Measurements from ENCODE around the gene S100A16. TPM values are rescaled to one million over a fixed set of nuclear protein-coding genes. Genes with fewer than 3 reads are reported as not detected.

The S100A16 gene
- total and polyA plus RNA-seq, 9 of the 15 experiments (the other 6 are each of a cell fraction or from before 2014, with no cell fraction given): 1.6 to 6.9 (median 4.3) TPM

DNA sequence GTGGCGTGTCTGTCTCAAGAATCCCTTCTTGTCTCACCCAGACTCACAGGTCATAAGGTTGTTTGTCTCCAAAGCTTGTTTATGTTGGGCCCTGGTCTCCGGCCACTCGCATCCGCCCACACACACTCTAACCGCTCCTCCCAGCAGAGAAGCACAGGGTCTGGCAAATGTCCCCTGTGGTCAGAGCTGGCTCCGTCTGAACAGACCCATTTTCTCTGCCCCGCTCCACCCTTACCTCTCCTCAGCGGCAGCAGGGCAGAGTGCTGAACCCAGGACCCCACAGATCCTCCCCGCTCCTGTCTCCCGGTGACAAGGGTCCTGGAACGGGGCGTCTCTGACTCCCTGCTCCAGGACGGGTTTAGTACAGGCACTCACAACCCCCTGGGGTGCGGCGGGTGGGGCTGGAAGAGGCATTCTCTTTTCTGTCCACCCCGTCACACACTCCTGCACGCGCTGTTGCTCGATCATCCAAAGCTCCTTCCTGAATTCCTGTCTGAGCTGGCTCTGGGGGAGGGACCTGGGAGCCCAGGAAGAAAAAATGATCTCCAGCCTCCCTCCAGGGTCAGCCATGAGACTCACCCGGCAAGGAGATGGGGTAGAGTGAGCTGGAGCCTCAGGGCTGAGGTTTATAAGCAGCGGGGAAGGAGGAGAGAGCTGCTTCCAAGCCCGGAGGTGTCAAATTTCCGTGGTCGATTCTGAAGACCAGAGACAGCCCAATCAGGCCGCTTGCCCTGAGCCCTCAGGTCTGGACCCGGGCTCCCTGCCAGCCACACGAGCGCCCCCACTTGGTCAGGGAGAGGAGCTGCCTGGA is 14.2 kb upstream of the S100A16 start, which contains the start of gene S100A13 (continued):
- TF ChIP-seq, protein P1, sequence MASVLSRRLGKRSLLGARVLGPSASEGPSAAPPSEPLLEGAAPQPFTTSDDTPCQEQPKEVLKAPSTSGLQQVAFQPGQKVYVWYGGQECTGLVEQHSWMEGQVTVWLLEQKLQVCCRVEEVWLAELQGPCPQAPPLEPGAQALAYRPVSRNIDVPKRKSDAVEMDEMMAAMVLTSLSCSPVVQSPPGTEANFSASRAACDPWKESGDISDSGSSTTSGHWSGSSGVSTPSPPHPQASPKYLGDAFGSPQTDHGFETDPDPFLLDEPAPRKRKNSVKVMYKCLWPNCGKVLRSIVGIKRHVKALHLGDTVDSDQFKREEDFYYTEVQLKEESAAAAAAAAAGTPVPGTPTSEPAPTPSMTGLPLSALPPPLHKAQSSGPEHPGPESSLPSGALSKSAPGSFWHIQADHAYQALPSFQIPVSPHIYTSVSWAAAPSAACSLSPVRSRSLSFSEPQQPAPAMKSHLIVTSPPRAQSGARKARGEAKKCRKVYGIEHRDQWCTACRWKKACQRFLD (CRISPR knock-in tag; IDR thresholded peaks at IDR 0.05): no peak
- no peak for TF ChIP-seq NFIX (CRISPR knock-in tag; IDR thresholded peaks at IDR 0.05; ENCODE audit: low read depth)
- no peak for TF ChIP-seq MED1 (CRISPR knock-in tag; IDR thresholded peaks at IDR 0.05; ENCODE audit: borderline replicate concordance)
- TF ChIP-seq, protein P2, sequence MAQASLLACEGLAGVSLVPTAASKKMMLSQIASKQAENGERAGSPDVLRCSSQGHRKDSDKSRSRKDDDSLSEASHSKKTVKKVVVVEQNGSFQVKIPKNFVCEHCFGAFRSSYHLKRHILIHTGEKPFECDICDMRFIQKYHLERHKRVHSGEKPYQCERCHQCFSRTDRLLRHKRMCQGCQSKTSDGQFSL (CRISPR knock-in tag; IDR thresholded peaks at IDR 0.05): no peak
- TF ChIP-seq, protein P2 (tag; IDR thresholded peaks at IDR 0.05): no peak
- peak; percentile 62; the same call in 1 of the 2 replicates for TF ChIP-seq AFF4 (CRISPR knock-in tag; IDR thresholded peaks at IDR 0.05)
- TF ChIP-seq ZNF444 (CRISPR knock-in tag; IDR thresholded peaks at IDR 0.05): no peak
- TF ChIP-seq RBFOX2 (IDR thresholded peaks at IDR 0.05; ENCODE audit: low read depth, low read length): peak; percentile 90
- TF ChIP-seq HMGN3 (IDR thresholded peaks at IDR 0.05; ENCODE audit: borderline replicate concordance, extremely low read depth, insufficient read length, low read depth, low read length): no peak
- TF ChIP-seq ZNF23 (CRISPR knock-in tag; IDR thresholded peaks at IDR 0.05): no peak
- TF ChIP-seq POLR2B (IDR thresholded peaks at IDR 0.05; ENCODE audit: low read depth, partially characterized antibody): peak; percentile 93
- no peak for TF ChIP-seq MXI1 (IDR thresholded peaks at IDR 0.05; ENCODE audit: low read depth, low read length)
- TF ChIP-seq, protein P3, sequence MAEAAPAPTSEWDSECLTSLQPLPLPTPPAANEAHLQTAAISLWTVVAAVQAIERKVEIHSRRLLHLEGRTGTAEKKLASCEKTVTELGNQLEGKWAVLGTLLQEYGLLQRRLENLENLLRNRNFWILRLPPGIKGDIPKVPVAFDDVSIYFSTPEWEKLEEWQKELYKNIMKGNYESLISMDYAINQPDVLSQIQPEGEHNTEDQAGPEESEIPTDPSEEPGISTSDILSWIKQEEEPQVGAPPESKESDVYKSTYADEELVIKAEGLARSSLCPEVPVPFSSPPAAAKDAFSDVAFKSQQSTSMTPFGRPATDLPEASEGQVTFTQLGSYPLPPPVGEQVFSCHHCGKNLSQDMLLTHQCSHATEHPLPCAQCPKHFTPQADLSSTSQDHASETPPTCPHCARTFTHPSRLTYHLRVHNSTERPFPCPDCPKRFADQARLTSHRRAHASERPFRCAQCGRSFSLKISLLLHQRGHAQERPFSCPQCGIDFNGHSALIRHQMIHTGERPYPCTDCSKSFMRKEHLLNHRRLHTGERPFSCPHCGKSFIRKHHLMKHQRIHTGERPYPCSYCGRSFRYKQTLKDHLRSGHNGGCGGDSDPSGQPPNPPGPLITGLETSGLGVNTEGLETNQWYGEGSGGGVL (CRISPR knock-in tag; IDR thresholded peaks at IDR 0.05): no peak
- TF ChIP-seq, protein P4, sequence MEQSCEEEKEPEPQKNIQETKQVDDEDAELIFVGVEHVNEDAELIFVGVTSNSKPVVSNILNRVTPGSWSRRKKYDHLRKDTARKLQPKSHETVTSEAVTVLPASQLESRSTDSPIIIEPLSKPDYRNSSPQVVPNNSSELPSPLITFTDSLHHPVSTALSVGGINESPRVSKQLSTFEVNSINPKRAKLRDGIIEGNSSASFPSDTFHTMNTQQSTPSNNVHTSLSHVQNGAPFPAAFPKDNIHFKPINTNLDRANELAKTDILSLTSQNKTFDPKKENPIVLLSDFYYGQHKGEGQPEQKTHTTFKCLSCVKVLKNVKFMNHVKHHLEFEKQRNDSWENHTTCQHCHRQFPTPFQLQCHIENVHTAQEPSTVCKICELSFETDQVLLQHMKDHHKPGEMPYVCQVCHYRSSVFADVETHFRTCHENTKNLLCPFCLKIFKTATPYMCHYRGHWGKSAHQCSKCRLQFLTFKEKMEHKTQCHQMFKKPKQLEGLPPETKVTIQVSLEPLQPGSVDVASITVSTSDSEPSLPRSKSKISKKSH (CRISPR knock-in tag; IDR thresholded peaks at IDR 0.05): no peak
- TF ChIP-seq ZNF146 (CRISPR knock-in tag; IDR thresholded peaks at IDR 0.05; ENCODE audit: unreplicated experiment): no peak
- no peak for TF ChIP-seq SMARCC2 (IDR thresholded peaks at IDR 0.05; ENCODE audit: low read depth)
- peak; percentile 80; the same call in 1 of the 2 replicates for TF ChIP-seq FOXK1 (CRISPR knock-in tag; IDR thresholded peaks at IDR 0.05; ENCODE audit: borderline replicate concordance)

Measured in K562 (cell line).